Activated CD4-positive, alpha-beta T cell treated with anti-CD3 and anti-CD28 coated beads, Interleukin-2, amount 50 U/mL, for 48 hours (primary cell): Measurements from ENCODE around the gene OPRL1.
"Not testable (repeated sequence)": the region's sequence is repeated elsewhere in the genome, so short reads cannot be mapped to it uniquely, and the experiment has no call there.

ENCODE experiments used
- DNase-seq, 2 experiments: peaks; one replicate each; pipeline ENCODE4 v3.0.0-alpha.2; 2020

Gene OPRL1

GRCh38 chr20:64073476-64074183 lies 6.3 kb upstream of the OPRL1 start:
- DNase-seq = no peak

DNA sequence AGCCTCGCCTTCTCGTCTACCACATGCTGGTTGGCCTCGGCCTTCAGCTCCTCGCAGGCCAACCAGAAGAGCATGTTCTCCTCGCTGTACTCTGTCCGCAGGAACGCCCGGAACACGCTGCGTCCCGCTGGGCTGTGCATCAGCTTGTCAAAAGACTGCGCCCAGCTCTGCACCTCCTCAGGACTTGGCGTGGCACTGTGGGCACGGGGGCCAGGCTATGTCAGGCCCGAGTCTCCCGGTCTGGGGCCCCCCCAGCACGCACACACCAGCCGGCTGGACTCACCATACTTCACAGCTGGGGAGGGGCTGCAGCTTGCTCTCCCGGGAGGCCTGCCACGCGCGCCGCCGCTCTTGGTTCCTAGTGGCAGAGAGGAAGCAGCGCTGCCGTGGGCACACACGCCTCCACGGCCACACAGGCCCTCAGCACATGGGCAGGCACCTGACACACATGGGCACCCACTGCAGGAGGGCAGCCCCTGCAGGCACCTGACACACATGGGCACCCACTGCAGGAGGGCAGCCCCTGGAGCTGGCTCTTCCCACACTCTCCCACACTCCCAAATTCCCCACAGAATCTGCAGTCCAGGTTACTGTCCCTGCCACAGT lies 5.6 kb upstream of the OPRL1 start:
- no peak for DNase-seq

DNA sequence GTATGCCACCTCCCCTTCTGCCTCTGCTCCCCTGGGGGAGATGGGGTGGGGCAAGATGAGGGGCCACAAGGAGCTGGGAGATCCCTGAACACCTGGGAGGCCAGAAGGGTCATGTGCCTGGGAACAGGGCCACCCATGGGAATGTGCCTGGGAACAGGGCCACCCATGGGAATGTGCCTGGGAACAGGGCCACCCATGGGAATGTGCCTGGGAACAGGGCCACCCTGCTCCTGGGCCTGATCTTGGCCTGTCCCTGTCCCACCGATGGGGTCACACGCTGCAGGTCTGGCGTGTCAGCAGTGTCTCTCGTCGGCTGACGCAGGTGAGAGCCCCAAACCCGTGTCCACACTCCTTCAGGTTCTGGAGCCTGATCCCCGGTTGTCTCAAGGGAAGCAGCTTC lies 4.9 kb upstream of the OPRL1 start:
- no peak for DNase-seq

DNA sequence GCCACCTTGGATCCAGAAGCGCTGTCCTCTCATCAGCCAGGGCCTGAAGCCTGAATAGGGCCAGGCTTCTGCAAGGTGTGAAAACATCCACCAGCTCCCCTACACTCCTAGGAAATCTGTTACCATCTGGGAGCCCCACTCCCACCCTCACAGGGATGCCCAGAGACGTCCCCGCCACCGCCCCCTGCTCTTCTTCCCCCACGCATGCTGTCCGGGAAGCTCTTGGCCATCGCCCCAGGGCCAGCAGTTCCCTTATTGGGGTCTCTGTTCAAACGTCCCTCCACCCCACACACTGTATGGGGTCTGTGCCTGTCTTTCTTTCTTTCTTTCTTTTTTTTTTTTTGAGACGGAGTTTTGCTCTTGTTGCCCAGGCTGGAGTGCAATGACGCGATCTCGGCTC lies 4.3 kb upstream of the OPRL1 start:
- no peak for DNase-seq

GRCh38 chr20:64076061-64076997 lies 3.6 kb upstream of the OPRL1 start:
- DNase-seq = no peak

GRCh38 chr20:64077094-64077493 lies 2.8 kb upstream of the OPRL1 start:
- peak; percentile 54 to 66 for DNase-seq

GRCh38 chr20:64077541-64077875 lies 2.4 kb upstream of the OPRL1 start:
- DNase-seq = no peak

- peak; percentile 56 to 65 for DNase-seq
These were observed 1.9 kb upstream of the OPRL1 start for GRCh38 chr20:64077876-64078551.

DNA sequence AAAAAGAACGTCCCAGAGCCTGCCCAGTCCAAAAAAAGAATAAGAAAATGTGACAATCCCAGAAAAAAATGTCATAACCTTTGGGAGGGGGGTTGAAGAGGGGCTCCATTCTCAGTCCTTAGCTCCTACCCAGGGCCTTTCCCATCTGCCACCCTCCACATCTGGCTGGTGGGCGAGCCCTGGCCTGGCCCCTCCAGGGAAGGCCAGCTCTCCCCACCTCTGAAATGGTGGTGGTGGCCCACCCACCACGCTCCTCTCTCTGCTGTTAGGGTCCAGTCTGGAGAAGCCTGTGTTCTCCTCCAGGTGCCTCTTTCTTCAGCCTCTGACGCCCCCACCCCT lies 979 bp upstream of the OPRL1 start:
- no peak for DNase-seq

- DNase-seq = peak; percentile 71 to 77
These were observed 439 bp upstream of the OPRL1 start, which contains the start of gene RGS19 for GRCh38 chr20:64079273-64080012. Gene RGS19, minus strand, starts transcription at chr20:64079518. Its CDS starts 2,632 bp downstream, at chr20:64076886.

DNA sequence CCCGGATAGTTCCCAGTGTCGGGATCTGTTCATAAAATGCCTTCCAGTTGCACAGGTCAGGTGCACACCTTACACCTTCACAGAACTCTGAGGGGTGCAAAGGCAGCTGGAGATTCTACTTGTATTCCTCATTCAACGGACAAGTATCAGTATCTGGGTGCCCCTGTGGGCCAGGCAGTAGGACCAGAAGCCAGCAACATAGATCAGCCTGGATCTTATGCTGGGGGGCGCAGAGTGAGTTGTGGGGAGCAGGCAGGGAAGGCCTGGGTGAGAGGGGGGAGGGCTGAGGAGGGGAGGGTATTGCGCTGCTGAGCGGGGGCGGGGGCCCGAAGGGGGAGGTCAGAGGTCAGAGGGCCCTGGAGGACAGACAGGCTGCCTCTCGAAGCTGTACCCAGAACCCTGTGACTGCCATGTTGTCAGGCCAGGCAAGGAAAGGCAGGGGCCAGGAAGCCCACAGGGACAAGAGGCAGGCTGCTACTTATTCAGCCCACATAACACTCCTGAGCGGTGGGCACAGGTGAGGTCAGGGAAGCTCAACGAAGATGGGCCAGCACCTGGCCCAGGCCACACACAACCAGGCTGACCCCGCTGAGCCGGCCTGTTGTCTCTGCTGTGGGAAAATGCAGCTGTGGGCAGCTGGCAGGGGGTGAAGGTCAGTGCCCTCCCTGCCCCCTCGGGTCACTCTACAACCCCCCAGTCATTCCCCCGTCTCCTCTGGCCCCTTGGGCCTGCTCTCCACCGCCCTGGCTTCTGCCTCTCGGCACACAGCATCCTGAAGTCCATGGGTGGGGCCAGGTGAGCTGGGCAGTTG lies 1.1 kb downstream of the OPRL1 start:
- no peak for DNase-seq

- no peak for DNase-seq
These were observed 1.7 kb downstream of the OPRL1 start for GRCh38 chr20:64081624-64081964.

- no peak for DNase-seq
These were observed 2.3 kb downstream of the OPRL1 start for GRCh38 chr20:64082126-64082731.

DNA sequence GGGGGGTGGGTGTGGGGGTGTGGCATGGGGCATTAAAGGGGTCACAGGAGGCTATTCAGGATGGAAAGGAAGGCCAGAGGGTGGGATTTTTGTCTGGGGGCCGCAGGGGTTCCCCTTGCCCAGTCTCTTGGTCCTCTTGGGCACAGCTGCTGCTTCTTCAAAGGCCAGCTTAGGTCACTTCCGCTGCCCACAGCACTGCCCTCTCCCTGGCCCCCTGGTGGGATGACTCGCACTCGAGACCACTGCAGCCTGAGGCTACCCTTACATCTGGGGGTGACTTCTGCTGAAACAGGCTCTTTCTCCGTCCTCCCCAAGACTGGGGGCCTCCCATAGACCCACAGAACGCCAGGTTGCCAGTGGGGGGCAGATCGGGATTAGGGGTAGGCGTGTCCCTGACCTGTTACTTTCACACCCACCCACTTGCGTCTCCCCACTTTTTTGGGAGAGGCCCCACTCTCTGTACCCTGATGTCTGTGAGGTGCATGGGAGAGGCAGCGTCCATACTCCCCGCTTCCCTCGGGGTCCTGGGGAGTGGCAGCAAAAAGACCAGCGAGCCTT lies 3.0 kb downstream of the OPRL1 start:
- DNase-seq = no peak

DNA sequence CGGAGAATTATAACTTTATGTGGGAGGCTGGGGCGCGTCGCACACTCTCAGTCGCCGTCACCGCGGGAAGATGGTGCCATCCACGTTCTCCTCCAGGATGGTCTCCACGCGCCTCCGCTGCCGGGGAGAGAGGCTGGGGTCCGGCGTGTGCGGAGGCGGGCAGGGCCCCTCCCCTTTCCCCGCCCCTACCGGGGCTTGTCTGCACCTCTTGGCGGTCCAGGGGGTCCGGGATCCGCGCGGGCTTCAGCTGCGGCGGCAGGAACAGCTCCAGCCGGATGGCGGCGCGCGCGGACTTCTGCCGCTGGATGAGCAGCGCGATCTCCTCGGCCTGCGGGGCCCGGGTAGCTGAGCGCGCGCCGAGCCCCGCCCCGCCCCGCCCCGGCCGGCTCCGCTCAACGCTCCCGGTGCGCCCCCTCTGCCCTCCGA lies 3.5 kb downstream of the OPRL1 start:
- DNase-seq = peak; percentile 77 to 82

DNA sequence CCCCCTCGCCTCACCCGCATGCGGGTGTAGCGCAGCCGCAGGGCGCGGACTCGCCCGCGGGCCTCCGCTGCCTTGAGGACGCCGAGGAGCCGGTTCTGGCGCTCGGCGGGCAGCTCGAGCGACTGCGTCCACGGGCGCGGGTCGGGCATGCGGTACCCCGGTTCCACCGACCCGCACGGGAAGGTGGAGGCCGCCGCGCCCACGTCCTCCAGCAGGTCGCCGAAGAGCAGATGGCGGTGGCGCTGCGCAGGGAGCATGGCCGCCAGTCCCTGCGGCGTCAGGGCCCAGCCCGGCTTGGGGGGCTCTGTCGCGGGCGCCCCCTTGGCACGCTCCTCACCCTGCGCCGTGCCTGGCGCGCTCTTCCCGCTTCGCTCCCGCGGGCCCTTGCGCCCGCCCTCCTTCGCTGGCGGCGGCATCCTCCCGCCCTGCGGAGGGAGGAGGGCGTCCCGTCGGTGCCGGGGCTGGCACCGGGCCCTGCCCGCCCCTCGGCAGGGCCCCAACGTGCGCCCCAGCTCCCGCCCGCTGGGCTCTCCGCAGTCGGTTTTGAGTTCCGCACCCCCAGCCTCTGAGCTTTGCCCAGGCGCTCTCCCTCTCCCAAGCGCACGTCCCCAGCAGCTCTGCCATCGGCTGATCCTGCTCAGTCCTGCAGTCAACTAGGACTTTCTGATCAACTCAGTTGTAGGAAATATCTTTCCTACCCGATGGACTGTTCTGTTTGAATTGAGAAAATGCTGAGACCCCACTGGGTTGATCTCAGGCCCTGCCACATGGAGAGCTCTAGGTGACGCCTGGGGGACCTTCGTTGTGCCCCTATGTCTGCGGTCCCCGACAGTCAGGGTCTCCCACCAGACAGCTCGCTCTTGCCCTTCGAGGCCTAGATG lies 4.2 kb downstream of the OPRL1 start, which contains the start of gene LKAAEAR1:
Gene LKAAEAR1 (minus strand): TSS at position 595 of the 881 bp plus-strand sequence. CDS start 179 bp downstream, at position 416.
- no peak for DNase-seq

GRCh38 chr20:64084685-64085152 lies 4.8 kb downstream of the OPRL1 start:
- no peak for DNase-seq

DNA sequence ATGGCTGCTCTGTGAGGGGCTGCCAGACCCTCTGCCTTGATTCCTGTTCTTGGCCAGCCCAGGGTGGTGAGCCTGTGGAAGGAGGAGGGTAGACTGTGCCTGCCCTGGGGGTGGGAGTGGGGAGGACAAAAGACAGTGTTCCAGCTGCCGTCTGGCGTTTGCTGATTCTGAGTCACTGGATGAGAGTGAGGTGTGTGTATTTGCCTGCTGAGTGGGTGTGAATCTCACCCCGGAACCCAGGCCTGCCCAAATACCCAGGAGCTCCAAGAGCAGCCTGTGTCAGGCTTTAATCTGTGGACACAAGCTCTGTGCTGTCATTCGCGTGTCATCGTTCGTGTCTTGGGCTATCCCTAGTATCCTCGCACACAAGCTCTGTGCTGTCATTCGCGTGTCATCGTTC lies 6.9 kb downstream of the OPRL1 start:
- DNase-seq = no peak

DNA sequence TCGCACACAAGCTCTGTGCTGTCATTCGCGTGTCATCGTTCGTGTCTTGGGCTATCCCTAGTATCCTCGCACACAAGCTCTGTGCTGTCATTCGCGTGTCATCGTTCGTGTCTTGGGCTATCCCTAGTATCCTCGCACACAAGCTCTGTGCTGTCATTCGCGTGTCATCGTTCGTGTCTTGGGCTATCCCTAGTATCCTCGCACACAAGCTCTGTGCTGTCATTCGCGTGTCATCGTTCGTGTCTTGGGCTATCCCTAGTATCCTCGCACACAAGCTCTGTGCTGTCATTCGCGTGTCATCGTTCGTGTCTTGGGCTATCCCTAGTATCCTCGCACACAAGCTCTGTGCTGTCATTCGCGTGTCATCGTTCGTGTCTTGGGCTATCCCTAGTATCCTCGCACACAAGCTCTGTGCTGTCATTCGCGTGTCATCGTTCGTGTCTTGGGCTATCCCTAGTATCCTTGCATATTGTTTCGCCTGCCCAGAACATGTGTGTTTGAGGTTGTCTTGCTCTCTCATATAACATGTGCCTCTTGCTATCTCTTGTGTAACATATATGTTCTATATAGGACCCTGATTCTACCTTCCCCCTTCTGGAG lies 7.4 kb downstream of the OPRL1 start:
- DNase-seq = not testable (repeated sequence)
